PC-9 (cell line): Measurements from ENCODE around the gene IGF1. TPM values are rescaled to one million over a fixed set of nuclear protein-coding genes. Genes with fewer than 3 reads are reported as not detected.

Source experiments
- BruUV-seq: library from RNA; stranded (reverse); fragments of 400-500 nt; replicated peaks from 2 replicates; lab custom pipeline; 2021; lab: Mats Ljungman, UMichigan
- CTCF ChIA-PET: fragments of 300-600 bp; sonication (Branson Sonifier 250); formaldehyde crosslinking; loops from one replicate; lab custom pipeline; 2022; ENCODE audit warnings: antibody characterized with exemption; lab: Charles Lee
- POLR2A ChIA-PET: fragments of 300-600 bp; sonication (Branson Sonifier 250); formaldehyde crosslinking; loops from one replicate; lab custom pipeline; 2022; ENCODE audit warnings: antibody characterized with exemption; ENCODE audit not compliant: unreplicated experiment; lab: Charles Lee
- DNase-seq, 2 experiments: peaks; one replicate each; pipeline versions ENCODE4 v3.0.0 to v3.0.0-alpha.2; 2015 to 2022; ENCODE audit warnings: mixed read lengths in 1 of 2
- H2AFZ ChIP-seq: fragments of 200-600 bp; sonication (generic); 2 replicates; pipeline ENCODE4 v1.8.1; 2017; ENCODE audit warnings: antibody characterized with exemption
- H3F3A ChIP-seq: fragments of 200-600 bp; sonication (generic); 2 replicates; pipeline ENCODE4 v1.8.1; 2017; ENCODE audit warnings: antibody characterized with exemption, mild to moderate bottlenecking, low read depth; ENCODE audit not compliant: insufficient read depth
- H3K27ac ChIP-seq: fragments of 200-600 bp; sonication (generic); 2 replicates; pipeline ENCODE4 v1.6.1; 2016; ENCODE audit warnings: mixed run types
- H3K27me3 ChIP-seq: fragments of 200-600 bp; sonication (generic); 2 replicates; pipeline ENCODE4 v1.6.1; 2016; ENCODE audit warnings: low read depth, mixed run types; ENCODE audit not compliant: insufficient read depth
- H3K36me3 ChIP-seq: fragments of 200-600 bp; sonication (generic); 2 replicates; pipeline ENCODE4 v1.6.1; 2016; ENCODE audit warnings: low read depth, mixed run types
- H3K4me1 ChIP-seq: fragments of 200-600 bp; sonication (generic); replicated peaks from 2 replicates; pipeline ENCODE4 v1.6.1; 2016; ENCODE audit warnings: mixed run types; ENCODE audit not compliant: insufficient read depth
- H3K4me2 ChIP-seq: fragments of 200-600 bp; sonication (generic); 2 replicates; pipeline ENCODE4 v1.6.1; 2017; ENCODE audit warnings: mixed run types
- H3K4me3 ChIP-seq: fragments of 200-600 bp; sonication (generic); 2 replicates; pipeline ENCODE4 v1.6.1; 2016; ENCODE audit warnings: mixed run types
- H3K79me2 ChIP-seq: fragments of 200-600 bp; sonication (generic); 2 replicates; pipeline ENCODE4 v1.6.1; 2017; ENCODE audit warnings: low read depth, mixed run types
- H3K9me2 ChIP-seq: fragments of 200-600 bp; sonication (generic); 2 replicates; pipeline ENCODE4 v1.8.1; 2017; ENCODE audit warnings: mild to moderate bottlenecking; ENCODE audit not compliant: insufficient read depth
- H3K9me3 ChIP-seq: fragments of 200-600 bp; sonication (generic); 2 replicates; pipeline ENCODE4 v1.8.1; 2016; ENCODE audit warnings: low read depth; ENCODE audit not compliant: insufficient read depth
- H4K20me1 ChIP-seq: fragments of 200-600 bp; sonication (generic); 2 replicates; pipeline ENCODE4 v1.8.1; 2017; ENCODE audit not compliant: insufficient read depth
- EZH2 ChIP-seq: fragments of 200-600 bp; sonication (generic); IDR thresholded peaks from 2 replicates; pipeline ENCODE4 v1.8.0; 2017; ENCODE audit warnings: antibody characterized with exemption, low read depth
- intact Hi-C: fragments of 100-400 bp; cut with micrococcal nuclease; formaldehyde crosslinking; loops from one replicate; pipeline ENCODE4 v1.10.0; 2022; ENCODE audit not compliant: unreplicated experiment
- total RNA-seq: library from RNA; stranded (reverse); gene quantifications from 2 replicates; pipeline ENCODE4 v1.2.3, GENCODE V29; 2021
- TF ChIP-seq, protein P1 (sequence below): fragments of 200-600 bp; sonication (generic); conservative IDR thresholded peaks from 2 replicates; pipeline ENCODE4 v1.6.1; 2017; ENCODE audit warnings: mixed run types, antibody characterized with exemption, mild to moderate bottlenecking, moderate library complexity

Gene IGF1
- total RNA-seq, 1 experiment from 2014 or later: not detected

- CTCF ChIA-PET: no interaction called here
- POLR2A ChIA-PET: no interaction called here
- no peaks in the 10 kb centered on the region; the same call in 1 of the 2 replicates for H3K9me2 ChIP-seq
- H3K27me3 ChIP-seq: no peaks in the 10 kb centered on the region
- intact Hi-C loops: no loop called here
- no peaks in the 10 kb centered on the region for H4K20me1 ChIP-seq
- no peak for DNase-seq
- H3K79me2 ChIP-seq: no peaks in the 10 kb centered on the region
- H3F3A ChIP-seq: no peaks in the 10 kb centered on the region
- H3K4me3 ChIP-seq: no peak overlapping the region
- no peak overlapping the region for H3K4me2 ChIP-seq
- H2AFZ ChIP-seq: no peak overlapping the region
- H3K36me3 ChIP-seq: no peaks in the 10 kb centered on the region
- H3K4me1 ChIP-seq: no peaks in the 10 kb centered on the region
- TF ChIP-seq, protein P1, sequence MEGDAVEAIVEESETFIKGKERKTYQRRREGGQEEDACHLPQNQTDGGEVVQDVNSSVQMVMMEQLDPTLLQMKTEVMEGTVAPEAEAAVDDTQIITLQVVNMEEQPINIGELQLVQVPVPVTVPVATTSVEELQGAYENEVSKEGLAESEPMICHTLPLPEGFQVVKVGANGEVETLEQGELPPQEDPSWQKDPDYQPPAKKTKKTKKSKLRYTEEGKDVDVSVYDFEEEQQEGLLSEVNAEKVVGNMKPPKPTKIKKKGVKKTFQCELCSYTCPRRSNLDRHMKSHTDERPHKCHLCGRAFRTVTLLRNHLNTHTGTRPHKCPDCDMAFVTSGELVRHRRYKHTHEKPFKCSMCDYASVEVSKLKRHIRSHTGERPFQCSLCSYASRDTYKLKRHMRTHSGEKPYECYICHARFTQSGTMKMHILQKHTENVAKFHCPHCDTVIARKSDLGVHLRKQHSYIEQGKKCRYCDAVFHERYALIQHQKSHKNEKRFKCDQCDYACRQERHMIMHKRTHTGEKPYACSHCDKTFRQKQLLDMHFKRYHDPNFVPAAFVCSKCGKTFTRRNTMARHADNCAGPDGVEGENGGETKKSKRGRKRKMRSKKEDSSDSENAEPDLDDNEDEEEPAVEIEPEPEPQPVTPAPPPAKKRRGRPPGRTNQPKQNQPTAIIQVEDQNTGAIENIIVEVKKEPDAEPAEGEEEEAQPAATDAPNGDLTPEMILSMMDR: no peak
- TF ChIP-seq EZH2: no peak
- no peaks in the 10 kb centered on the region for H3K9me3 ChIP-seq
- H3K27ac ChIP-seq: no peak overlapping the region
- BruUV-seq: no TSS peak
Observed at GRCh38 chr12:102401087-102401486, 79.3 kb downstream of the IGF1 start.

DNA sequence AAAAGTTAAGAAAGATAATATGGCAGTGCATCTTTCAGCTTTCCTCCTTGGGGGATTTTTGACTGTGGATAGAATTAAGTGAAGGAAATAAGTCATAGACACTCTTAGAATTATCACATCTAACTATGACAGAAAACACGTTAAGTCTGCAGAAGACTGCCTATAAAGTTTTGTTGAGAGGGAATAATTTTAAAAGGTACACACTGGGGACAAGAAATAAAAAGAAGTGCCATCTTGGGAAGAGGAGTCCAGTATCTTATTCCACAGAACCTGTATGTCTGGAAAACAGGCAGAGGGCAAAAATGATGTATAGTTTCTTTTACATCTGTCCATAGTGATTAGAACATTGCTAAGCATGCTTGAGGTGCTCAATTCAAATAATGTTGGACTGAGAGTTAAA lies 80.7 kb downstream of the IGF1 start:
- no peaks in the 10 kb centered on the region for H3K27me3 ChIP-seq
- H2AFZ ChIP-seq: no peak overlapping the region
- H3K9me3 ChIP-seq: no peaks in the 10 kb centered on the region
- no peaks in the 10 kb centered on the region for H4K20me1 ChIP-seq
- H3K27ac ChIP-seq: no peak overlapping the region
- no peaks in the 10 kb centered on the region; the same call in 1 of the 2 replicates for H3K9me2 ChIP-seq
- no peak overlapping the region for H3K4me3 ChIP-seq
- no TSS peak for BruUV-seq
- no peak for DNase-seq
- no peaks in the 10 kb centered on the region for H3K79me2 ChIP-seq
- H3K36me3 ChIP-seq: no peaks in the 10 kb centered on the region
- no peaks in the 10 kb centered on the region for H3F3A ChIP-seq
- ChIA-PET CTCF (interaction anchor here (0.7 kb wide), 1 partner anchor 493 kb away, joined by 5 read pairs; no protein-coding TSS in a partner anchor), POLR2A (no interaction called here)
- intact Hi-C loops: no loop called here
- TF ChIP-seq EZH2: no peak
- TF ChIP-seq, protein P1: no peak
- no peak overlapping the region for H3K4me2 ChIP-seq
- no peaks in the 10 kb centered on the region for H3K4me1 ChIP-seq

GRCh38 chr12:102396276-102396675 lies 84.1 kb downstream of the IGF1 start:
- Histone ChIP-seq H3K4me2 (no peak overlapping the region), H3F3A (no peaks in the 10 kb centered on the region), H4K20me1 (no peaks in the 10 kb centered on the region), H3K9me3 (no peaks in the 10 kb centered on the region), H2AFZ (no peak overlapping the region), H3K4me3 (no peak overlapping the region), H3K9me2 (no peaks in the 10 kb centered on the region; the same call in 1 of the 2 replicates), H3K36me3 (no peaks in the 10 kb centered on the region), H3K4me1 (no peaks in the 10 kb centered on the region), H3K79me2 (no peaks in the 10 kb centered on the region), H3K27me3 (no peaks in the 10 kb centered on the region), H3K27ac (no peak overlapping the region)
- CTCF ChIA-PET: no interaction called here
- no TSS peak for BruUV-seq
- intact Hi-C loops: no loop called here
- POLR2A ChIA-PET: no interaction called here
- DNase-seq: no peak
- no peak for TF ChIP-seq EZH2
- TF ChIP-seq, protein P1: no peak
